GM19025 (cell line): ENCODE measurements around the gene STXBP2.
A peak's percentile ranks its signal among the peaks of the same experiment; 100 is the strongest.

Experiments used
- ATAC-seq: cut with Tn5 transposase; IDR thresholded peaks from one replicate; pipeline ENCODE4 v1.9.1; 2021; ENCODE audit warnings: mild to moderate bottlenecking, low read depth, moderate library complexity; ENCODE audit not compliant: unreplicated experiment

Gene STXBP2

DNA sequence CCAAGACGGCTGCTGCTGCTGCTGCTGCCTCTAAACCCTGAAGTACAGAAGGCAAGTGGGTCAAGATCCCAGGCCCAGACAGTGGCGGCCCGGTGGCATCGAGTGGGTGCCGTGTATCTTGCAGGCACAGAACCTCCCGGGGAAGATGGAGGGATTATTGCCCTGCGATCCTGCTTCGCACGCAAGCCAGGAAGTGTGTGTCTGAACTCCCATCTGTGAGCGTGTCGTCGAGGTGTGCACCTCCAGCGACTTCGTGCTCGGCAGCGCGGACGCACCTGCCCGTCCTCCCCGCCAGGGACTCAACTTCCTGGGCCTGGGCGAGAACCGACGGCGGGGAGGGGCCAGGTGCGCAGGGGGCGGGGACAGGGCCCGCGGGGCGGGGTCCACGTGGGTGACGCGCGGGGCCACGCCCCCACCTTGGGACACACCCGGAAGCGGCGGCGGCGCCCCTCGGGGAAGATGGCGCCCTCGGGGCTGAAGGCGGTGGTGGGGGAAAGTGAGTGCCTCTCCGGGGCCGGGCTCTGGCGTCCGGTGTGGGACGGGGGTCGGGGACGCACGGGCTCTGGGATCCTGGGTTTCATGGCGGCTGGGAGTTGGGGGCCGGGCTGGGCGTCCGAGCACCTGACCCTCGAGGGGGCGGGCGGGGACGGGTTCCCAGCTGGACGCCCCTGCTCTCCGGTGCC lies at the start of gene STXBP2:
TSS of gene STXBP2 (plus strand) at position 420 of the 683 bp plus-strand sequence. CDS start at position 460, 40 bp downstream.
- peak; percentile 82 for ATAC-seq

DNA sequence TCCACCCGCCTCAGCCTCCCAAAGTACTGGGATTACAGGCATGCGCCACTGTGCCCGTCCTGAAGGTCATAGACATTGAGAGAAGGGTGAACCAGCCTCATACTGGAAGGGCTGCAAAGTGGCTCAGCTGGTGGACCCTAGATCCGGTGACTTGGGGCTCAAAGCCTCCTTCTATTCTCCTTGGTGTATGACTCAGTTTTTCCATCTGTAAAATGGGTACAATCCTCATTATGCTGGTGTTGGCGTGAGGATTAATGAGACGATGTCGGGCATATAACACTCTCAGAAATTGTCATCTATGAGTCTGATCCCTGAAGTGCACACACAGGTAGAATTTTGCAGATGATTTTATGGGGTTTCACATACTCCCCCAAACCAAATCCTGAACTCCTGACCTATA lies 47.1 kb upstream of the STXBP2 start:
- no peak for ATAC-seq

DNA sequence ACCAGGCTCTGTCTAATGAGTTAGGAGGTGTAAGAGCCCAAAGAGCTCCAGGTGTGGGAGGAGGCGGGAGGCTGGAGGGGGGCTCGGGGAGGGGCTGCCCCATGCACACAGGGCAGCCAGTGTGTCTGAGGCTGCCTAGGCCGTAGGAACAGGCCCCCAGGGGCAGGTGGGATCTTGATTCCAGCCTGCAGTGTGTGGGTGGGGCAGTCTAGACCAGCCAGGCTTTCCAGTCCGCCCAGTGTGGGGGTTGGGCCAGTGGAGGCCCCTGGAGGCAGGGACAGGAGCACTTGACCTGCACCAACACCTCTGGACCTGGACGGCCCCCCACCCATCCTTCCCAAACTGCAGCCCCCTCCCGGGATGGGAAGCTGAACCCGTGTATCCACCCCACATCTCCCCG lies 46.7 kb upstream of the STXBP2 start:
- no peak for ATAC-seq

DNA sequence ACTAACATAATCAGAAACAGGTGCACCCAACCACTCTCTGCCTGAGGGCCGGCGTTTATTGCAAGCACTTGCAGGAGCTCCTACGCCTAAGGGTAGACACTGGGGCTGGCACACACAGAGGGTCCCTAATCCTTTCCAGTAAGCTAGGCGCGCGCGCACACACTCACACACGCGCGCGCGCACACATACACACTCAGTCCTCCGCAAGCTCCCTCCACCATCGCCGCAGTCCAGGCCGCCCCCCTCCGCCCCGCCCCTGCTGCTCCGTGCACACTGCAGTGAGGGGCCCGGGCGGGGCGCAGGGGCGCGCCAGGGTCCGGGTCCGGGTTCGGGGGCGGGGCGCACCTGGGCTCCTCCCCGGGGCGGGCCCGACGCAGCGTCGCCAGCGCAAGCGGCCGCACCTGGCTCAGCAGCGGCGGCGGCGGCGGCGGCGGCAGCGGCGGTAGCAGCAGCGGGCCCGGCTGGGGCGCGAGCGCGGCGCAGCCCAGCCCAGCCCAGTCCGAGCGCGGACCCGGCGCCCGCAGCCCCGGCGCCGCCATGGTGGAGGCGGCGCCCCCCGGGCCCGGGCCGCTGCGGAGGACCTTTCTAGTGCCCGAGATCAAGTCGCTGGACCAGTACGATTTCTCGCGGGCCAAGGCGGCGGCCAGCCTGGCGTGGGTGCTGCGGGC lies 41.3 kb upstream of the STXBP2 start, which contains the start of gene CAMSAP3:
TSS of gene CAMSAP3 (plus strand) at position 398 of the 668 bp plus-strand sequence. CDS start at position 538, 140 bp downstream.
- peak; percentile 60 for ATAC-seq

DNA sequence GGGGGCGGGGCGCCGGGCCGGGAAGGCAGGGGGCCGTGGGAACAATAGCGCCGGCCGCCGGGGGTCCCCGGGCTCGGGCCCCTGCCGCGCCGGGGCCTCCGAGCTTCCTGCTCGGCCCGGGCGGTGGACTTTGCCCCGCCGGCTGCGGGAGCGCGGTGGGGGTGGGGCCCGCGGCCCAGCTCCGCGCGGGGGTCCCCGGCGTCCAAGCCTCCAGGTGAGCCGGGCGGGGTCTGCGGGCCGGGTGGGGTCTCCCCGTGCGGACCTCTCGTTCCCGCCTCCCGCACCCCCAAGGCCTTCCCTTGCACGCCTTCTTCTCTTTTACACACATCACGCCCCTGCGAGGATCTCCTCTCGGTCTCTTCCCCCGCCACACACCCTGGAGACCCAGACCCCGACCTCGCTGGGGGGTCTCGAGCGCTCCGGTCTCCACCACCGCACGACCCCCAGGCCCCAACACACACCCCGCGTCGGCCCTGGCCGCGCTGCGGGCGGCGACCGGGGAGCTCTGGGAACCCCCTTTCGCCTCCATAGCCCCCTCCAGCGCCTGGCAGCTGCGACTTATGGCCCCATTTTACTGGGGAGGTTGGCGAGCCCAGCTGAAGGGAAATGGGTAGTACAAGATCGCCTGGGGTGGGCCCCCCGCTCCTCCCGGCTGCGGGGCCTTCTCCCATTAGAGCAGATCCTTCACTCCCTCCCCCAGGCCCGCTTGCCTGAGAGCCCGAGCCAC lies 40.5 kb upstream of the STXBP2 start:
- ATAC-seq: peak; percentile 19

DNA sequence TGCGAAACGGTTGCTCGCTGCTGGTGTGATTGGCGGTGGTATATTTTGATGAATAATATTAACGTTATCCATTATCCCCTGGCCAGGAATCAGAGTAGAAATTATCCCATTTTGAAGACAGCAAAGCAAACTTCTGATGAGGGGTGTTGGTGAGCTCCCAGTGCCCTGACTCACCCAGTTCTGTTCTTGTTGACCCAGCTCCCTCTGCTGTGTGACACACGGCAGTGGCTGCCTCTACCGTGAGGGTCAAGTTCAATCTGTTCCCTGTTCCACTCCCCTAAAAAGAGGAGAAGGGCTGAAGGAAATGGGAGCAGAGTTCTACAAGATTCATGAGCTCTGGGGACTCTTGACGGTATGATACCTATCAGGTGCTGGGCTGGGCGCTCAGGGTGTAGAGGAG lies 39.2 kb upstream of the STXBP2 start:
- ATAC-seq: no peak

DNA sequence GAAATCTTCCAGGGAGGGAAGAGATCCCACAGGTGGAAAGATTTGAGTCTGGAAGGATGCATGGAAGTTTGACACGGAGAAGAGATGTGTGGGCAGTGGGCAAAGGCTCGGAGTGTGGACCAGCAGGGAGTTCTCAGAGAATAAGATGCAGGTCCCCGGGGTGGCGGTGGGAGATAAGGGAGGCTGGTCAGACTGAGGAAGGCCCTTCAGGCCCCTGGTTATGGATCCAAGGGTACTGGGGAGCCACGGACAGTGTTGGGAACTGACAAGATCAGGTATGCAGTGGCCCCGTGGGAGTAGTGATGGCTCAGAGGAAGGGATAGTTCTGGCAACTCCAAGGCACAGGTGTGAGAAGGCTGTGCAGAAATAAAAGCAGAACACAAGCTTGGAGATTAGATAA lies 38.7 kb upstream of the STXBP2 start:
- ATAC-seq: no peak

DNA sequence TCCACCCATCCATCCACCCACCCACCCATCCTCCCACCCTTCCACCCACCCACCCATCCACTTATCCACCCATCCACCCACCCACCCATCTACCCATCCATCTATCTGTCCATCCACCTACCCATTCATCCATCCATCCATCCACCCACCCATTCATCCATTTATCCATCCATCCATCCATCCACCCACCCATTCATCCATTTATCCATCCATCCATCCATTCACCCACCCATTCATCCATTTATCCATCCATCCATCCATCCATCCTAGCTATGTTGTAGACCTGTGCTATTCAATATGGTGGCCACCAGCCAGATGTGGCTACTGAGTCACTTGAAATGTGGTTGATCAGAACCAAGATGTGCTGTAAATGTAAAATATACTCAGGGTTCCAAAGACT lies 36.2 kb upstream of the STXBP2 start:
- ATAC-seq: no peak

DNA sequence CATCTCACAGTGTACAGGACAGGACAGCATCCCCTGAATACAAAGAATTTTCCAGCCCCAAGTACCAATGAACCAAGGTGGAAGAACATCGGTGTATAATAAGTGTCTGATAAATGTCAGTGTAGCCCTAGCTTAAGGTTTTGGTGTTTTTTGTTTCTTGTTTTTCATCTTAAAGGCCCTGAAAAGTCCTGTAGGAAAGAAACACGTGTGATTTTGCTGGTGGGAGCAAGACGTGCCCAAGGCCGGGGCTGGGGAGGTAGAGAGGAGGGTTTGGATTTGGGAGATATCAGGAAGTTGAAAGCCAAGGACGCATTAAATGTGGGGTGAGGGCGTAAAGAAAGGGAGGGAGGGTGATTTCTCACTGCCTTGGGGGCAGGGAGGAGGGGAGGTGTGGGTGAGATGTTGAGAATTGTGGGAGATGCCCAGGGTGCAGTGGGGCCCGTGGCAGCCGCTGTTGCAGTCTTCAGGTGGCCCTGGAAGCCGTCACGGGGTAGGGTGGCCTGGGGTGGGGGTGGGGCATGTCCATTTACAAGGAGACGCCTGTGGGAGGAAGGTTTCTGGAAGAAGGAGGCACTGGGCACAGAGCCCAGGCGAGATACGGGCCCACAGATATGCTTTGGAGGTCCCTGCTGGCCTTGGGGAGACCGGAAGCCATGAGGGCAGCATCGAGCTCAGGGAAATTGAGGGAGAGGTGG lies 34.5 kb upstream of the STXBP2 start:
- no peak for ATAC-seq

DNA sequence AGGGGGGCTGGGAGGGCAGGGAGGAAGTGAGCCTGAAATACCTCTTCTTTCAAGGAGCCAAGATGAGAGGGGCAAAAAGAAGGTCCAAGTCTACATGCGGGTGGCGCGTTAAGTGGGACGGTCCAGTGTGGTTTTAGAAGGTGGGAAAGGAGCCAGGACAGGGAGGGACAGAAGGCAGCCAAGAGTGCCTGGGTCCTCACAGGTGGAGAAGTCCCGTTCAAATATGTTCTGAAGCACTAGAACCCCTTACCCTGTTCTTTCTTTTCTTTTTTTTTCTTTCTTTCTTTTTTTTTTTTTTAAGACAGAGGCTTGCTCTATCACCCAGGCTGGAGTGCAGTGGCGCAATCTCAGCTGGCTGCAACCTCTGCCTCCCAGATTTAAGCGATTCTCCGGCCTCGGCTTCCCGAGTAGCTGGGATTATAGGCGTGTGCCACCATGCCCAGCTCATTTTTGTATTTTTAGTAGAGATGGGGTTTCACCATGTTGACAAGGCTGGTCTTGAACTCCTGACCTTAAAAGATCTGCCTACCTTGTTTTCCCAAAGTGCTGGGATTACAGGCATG lies 33.9 kb upstream of the STXBP2 start:
- ATAC-seq: no peak

DNA sequence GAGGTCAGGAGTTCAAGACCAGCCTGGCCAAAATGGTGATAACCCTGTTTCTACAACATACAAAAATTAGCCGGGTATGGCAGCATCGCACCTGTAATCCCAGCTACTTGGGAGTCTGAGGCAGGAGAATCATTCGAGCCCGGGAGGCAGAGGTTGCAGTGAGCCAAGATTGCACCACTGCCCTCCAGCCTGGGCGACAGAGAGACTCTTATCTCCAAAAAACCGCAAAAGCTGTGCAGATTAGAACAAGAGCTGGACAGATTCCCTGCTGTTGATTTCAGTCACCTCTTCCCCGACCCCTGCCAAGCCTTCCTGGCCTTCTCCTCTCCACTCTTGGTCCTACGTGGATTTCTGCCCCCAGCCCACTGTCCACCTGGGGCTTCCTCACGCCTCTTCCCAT lies 33.0 kb upstream of the STXBP2 start:
- no peak for ATAC-seq

DNA sequence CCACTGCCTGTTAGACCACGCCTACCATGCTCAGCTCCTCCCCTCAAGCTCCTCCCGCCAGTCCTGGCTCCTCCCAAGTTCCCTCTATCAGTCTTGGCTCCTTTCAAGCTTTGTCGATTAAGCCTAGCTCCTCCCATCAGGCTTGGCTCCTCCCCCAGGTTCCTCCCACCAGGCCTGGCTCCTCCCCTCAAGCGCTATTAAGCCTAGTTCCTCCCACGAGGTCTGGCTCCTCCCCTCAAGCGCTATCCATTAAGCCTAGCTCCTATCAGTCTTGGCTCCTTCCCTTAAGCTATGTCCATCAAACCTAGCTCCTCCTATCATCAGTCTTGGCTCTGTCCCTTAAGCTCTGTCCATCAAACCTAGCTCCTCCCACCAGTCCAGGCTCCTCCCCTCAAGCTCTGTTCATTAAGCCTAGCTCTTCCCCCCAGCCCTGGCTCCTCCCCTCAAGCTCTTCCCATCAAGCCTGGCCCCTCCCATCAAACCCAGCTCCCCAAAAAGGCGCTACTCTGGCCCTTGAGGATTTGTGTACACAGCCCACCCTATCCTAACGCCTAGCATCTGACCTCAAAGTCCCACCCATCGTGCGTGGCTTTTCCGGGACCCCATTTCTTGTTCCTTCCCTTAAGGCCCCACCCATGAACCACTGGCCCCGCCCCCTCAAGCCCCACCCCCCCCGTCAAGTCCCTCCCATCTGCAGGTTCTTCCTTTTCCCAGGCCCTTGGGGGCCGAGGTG lies 31.3 kb upstream of the STXBP2 start:
- ATAC-seq: no peak

DNA sequence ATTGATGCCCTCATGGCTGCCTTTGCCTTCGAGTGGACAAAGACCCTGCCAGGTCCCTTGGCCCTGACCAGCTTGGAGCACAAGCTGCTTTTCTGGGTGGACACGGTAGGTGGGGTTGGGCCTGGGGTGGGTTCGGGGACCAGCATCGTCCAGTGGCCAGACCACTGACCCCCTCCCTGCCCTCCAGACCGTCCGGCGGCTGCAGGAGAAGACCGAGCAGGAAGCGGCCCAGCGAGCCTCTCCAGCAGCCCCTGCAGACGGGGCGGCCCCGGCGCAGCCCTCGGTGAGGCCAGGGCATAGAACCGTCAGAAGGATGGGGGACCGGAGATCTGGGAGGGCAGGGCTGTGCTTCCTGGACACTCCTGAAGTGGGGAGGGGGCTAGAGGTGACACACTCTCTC lies 30.6 kb upstream of the STXBP2 start:
- ATAC-seq: no peak

DNA sequence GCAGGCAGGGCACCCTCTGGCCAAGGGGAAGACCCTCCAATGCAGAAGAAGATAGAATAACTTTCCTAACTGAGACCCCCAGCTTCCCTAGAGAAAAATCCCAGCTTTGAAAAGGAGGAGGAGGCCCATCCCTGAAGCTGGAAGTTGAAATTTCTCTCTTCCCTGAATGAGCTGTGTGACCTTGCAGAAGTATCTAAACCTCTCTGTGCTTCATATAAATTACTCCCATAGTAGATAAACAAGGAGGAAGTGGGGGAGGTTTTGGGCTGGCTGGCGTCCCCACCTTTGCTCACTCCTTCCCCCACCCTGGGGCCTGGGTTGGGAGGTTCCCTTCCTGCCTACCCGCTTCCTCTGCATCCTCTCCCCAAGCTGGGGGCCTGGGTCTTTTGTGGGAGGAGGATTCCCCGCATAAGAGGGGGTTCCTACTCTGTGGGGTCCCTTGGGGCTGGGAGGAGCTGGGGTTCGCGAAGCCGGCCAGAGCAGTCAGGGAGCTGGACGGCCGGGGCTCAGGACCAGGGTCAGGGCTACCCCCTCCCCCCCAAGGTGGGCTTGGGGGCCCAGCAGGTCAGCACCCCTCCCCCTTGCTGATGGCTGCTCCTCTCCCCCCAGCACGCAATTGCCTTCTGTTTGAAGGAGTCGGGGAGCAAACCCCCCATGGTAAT lies 29.6 kb upstream of the STXBP2 start:
- no peak for ATAC-seq

DNA sequence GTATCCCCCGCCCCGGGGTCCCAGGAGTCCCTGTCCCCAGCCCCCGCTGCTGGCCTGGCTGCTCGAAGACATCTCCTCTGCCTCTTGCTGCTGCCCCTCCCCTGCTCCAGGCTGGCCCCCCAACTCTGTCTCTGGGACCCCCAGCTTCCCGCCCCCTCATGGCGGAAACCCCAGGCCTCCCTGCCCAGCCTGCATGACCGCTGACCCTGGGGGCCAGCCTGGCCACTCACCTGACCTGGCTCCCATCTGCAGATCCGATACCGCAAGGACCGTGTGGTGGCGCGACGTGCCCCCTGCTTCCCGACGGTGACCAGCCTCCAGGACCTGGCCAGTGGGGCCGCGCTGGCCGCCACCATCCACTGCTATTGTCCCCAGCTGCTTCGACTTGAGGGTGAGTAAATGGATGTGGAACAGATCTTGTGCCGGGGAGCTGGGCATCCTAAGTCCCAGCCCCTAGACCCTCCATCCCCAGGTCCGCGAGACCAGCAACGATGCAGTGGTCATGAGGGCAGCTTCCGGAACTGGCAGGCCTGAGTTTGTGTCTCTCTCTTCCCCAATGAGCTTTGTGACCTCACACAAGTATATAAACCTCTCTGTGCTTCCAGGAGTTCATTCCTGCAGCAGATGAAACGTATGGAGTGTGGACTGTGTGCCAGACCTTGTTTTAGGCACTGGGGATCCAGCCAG lies 28.9 kb upstream of the STXBP2 start:
- ATAC-seq: no peak

DNA sequence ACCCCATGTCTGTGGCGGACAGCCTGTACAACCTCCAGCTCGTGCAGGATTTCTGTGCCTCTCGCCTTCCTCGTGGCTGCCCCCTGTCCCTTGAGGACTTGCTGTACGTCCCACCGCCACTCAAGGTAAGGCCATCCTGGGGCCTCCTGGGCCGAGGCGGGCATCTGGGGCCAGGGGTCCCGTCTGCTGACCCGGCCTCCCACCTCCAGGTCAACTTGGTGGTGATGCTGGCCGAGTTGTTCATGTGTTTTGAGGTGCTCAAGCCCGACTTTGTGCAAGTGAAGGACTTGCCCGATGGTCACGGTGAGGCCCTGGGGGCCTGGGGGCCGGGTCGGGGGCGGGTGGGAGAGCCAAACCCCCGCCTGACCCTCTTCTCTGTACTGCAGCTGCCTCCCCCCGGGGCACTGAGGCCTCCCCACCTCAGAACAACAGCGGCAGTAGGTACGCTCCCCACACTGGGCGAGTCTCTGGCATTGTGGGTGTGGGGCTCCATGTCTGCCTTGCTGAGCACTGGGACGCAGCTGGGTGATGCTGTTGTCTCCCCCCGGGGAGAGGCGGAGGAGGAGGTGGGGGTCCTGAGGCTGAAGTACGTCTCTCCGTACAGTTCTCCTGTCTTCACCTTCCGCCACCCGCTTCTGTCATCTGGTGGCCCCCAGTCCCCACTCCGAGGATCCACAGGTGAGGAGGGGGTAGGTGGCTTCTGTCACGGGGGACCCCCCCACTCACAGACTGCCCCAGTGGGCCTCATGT lies 26.2 kb upstream of the STXBP2 start:
- ATAC-seq: no peak

DNA sequence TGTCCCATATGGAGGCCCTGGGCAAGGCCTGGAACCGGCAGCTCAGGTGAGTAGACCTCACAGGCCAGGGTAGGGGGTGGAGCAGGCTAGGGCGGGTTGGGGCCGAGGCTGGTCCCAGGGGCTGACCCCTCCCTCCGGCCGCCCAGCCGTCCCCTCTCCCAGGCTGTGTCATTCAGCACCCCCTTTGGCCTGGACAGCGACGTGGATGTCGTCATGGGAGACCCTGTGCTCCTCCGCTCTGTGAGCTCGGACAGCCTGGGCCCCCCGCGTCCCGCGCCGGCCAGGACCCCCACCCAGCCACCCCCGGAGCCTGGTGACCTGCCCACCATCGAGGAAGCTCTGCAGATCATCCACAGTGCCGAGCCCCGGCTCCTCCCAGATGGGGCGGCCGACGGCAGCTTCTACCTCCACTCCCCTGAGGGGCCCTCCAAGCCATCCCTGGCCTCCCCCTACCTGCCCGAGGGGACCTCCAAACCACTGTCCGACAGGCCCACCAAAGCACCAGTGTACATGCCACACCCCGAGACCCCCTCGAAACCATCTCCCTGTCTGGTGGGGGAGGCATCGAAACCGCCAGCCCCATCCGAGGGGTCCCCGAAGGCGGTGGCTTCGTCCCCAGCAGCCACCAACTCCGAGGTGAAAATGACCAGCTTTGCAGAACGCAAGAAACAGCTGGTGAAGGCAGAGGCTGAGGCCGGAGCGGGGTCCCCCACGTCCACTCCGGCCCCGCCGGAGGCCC lies 25.2 kb upstream of the STXBP2 start:
- no peak for ATAC-seq
